Type B pancreatic cell (in vitro differentiated cells): ENCODE measurements around the gene DLL4. TPM values are rescaled to one million over a fixed set of nuclear protein-coding genes. Genes with fewer than 3 reads are reported as not detected.

Experiments
- DNase-seq: peaks from one replicate; pipeline ENCODE4 v3.0.0; 2021; ENCODE audit warnings: mixed read lengths; ENCODE audit not compliant: unreplicated experiment; ENCODE audit errors: extremely low spot score
- H3K27ac Mint-ChIP-seq: 2 replicates; pipeline ENCODE4 v1.8.0; 2021; ENCODE audit warnings: mild to moderate bottlenecking, mixed read lengths
- H3K27me3 Mint-ChIP-seq: 2 replicates; pipeline ENCODE4 v1.8.0; 2021; ENCODE audit warnings: mixed read lengths
- H3K36me3 Mint-ChIP-seq: 2 replicates; pipeline ENCODE4 v1.8.0; 2021; ENCODE audit warnings: mixed read lengths
- H3K4me1 Mint-ChIP-seq: one replicate; pipeline ENCODE4 v1.8.0; 2021; ENCODE audit warnings: mixed read lengths; ENCODE audit not compliant: unreplicated experiment
- H3K4me3 Mint-ChIP-seq: 2 replicates; pipeline ENCODE4 v1.8.0; 2021; ENCODE audit warnings: mild to moderate bottlenecking, mixed read lengths
- H3K9me3 Mint-ChIP-seq: 2 replicates; pipeline ENCODE4 v1.8.0; 2021; ENCODE audit warnings: mixed read lengths
- total RNA-seq: library from RNA; stranded (reverse); gene quantifications from 2 replicates; pipeline ENCODE4 v1.2.1, GENCODE V29; 2021; ENCODE audit warnings: low replicate concordance
- TF ChIP-seq, protein P1 (sequence below): fragments of 200-600 bp; sonication (generic); conservative IDR thresholded peaks from 2 replicates; pipeline ENCODE4 v1.5.0; 2021; ENCODE audit warnings: antibody characterized with exemption, mild to moderate bottlenecking

The DLL4 gene
- total RNA-seq, 1 donor from 2014 or later = 2.9 TPM

DNA sequence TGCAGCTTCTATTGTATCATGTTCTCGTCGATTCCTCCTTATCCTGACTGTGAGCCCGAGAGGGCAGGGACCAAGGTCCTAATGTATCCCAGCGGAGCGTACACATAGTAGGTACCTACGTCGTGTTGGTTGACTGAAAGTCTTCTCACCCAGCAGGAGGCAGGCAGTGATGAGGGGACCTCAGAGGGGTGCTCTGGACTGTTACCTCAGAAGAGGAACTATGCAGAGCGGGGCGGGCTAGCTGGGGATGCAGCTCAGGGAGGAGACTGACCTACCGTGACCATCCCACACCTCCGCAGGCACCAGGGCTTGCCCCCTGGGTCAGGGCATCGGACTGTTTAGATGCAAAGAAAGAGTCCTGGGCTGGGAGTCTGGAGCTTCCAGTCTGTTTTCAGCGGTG lies 35.5 kb downstream of the DLL4 start:
- no peaks in the 10 kb centered on the region for H3K27me3 Mint-ChIP-seq
- H3K9me3 Mint-ChIP-seq = no peaks in the 10 kb centered on the region
- no peak for DNase-seq
- TF ChIP-seq, protein P1, sequence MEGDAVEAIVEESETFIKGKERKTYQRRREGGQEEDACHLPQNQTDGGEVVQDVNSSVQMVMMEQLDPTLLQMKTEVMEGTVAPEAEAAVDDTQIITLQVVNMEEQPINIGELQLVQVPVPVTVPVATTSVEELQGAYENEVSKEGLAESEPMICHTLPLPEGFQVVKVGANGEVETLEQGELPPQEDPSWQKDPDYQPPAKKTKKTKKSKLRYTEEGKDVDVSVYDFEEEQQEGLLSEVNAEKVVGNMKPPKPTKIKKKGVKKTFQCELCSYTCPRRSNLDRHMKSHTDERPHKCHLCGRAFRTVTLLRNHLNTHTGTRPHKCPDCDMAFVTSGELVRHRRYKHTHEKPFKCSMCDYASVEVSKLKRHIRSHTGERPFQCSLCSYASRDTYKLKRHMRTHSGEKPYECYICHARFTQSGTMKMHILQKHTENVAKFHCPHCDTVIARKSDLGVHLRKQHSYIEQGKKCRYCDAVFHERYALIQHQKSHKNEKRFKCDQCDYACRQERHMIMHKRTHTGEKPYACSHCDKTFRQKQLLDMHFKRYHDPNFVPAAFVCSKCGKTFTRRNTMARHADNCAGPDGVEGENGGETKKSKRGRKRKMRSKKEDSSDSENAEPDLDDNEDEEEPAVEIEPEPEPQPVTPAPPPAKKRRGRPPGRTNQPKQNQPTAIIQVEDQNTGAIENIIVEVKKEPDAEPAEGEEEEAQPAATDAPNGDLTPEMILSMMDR = no peak
- H3K36me3 Mint-ChIP-seq = no peaks in the 10 kb centered on the region
- no peak overlapping the region for H3K4me3 Mint-ChIP-seq
- H3K4me1 Mint-ChIP-seq = peaks cover 17% of the 10 kb centered on the region
- H3K27ac Mint-ChIP-seq = no peak overlapping the region

DNA sequence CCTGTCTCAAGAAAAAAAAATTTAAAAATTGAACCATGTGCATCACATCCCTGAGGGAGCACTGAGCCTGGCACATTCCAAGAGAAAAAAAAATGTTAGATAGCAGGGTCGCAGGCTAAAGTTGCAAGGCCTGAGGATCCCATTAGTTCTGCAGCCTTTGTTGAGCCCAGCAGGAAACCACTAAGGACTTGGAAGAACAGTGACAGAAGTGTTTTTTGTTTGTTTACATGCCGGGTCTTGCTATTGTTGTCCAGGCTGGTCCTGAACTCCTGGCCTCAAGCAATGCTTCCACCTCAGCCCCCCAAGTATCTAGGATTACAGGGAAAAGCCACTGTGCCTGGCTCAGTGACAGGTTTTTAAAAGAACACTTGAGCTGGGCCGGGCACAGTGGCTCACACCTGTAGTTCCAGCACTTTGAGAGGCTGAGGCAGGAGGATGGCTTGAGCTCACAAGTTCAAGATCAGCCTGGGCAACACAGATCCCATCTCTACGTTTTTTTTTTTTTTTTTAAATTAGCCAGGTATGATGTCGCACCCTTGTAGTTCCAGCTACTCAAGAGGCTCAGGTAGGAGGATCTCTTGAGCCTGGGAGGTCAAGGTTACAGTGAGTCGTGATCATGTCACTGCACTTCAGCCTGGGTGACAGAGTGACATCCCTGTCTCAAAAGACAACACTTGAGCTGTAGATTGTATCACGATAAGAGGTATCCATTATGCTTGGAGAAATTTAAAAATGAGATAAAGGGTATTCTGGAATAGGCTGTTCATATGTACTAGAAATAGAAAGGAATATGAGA lies 39.3 kb downstream of the DLL4 start:
- Mint-ChIP-seq H3K27me3 (no peaks in the 10 kb centered on the region), H3K4me3 (no peak overlapping the region), H3K36me3 (no peaks in the 10 kb centered on the region), H3K9me3 (no peaks in the 10 kb centered on the region), H3K4me1 (peaks cover 13% of the 10 kb centered on the region), H3K27ac (no peak overlapping the region)
- TF ChIP-seq, protein P1 = no peak
- no peak for DNase-seq

DNA sequence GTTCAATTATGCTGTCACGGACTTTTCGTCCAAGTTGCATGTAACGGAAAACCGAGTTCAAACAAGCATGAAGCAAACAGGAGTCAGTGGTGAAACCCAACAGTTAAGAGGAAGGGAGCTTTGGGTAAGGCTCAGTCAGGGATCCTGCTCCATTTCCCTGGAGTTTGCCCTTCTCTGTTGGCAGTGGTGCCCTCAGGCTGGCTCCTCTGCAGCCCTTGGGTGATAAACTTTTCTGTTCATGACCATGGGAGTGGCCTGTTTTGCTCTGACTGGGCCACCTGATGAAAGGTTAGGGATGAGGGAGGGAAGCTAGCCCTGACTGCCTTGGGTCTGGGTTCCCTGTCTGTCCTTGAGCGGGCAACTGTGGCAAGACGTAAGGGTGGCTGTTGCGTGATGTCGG lies 40.2 kb downstream of the DLL4 start:
- no peaks in the 10 kb centered on the region for H3K9me3 Mint-ChIP-seq

DNA sequence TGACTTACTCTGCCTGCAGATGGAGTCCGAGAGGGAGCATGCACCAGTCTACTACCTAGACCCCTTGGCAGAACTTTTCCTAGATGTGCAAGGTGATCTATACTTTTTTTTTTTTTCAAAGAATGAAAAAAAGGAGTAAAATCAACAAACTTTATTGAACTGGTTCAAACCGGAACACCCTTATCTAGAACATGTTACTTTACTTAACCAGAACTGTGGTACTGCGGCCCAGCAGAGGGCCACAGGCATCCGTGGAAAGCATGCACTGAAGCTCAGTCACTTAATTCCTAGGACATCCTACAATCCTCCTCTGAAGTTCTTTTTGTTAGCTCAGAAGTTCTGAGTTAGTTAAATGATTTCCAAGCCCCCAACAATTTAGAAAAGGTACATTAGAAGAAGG lies 45.7 kb downstream of the DLL4 start:
- H3K4me3 Mint-ChIP-seq = no peak overlapping the region
- TF ChIP-seq, protein P1 = no peak
- H3K36me3 Mint-ChIP-seq = peaks cover 4% of the 10 kb centered on the region
- no peak for DNase-seq
- H3K27me3 Mint-ChIP-seq = no peaks in the 10 kb centered on the region
- H3K4me1 Mint-ChIP-seq = peaks cover 6% of the 10 kb centered on the region
- H3K9me3 Mint-ChIP-seq = no peaks in the 10 kb centered on the region
- no peak overlapping the region for H3K27ac Mint-ChIP-seq

More for the DNA sequence above, 40.2 kb downstream of the DLL4 start:
- TF ChIP-seq, protein P1 = no peak
- Mint-ChIP-seq H3K27me3 (no peaks in the 10 kb centered on the region), H3K4me3 (no peak overlapping the region), H3K4me1 (peaks cover 13% of the 10 kb centered on the region), H3K36me3 (no peaks in the 10 kb centered on the region), H3K27ac (no peak overlapping the region)
- no peak for DNase-seq

DNA sequence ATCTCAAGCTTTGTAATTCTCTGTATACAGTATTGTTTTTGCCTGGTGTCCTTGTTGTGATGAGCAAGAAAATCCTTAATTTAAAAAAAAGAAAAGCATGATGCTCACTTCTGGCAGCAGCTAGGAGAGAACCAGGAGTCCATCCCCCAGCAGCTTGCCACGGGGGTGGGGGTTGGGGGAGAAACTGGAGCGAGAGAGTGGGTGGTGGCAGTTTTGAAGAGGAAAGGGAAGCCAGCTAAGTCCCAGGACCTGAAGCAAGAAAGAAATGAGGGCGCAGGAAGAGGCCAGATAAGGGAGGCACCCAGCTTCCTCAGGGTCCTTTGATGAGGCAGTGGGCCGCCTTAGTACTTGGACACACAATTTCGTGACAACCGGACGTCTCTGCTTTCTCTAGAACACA lies 47.7 kb downstream of the DLL4 start:
- H3K4me3 Mint-ChIP-seq = no peak overlapping the region
- TF ChIP-seq, protein P1 = no peak
- peaks cover 6% of the 10 kb centered on the region for H3K4me1 Mint-ChIP-seq
- H3K36me3 Mint-ChIP-seq = peaks cover 17% of the 10 kb centered on the region
- no peak for DNase-seq
- no peaks in the 10 kb centered on the region for H3K9me3 Mint-ChIP-seq
- no peaks in the 10 kb centered on the region for H3K27me3 Mint-ChIP-seq
- H3K27ac Mint-ChIP-seq = no peak overlapping the region
